Measurements from ENCODE around the gene TET1.

- TF ChIP-seq POLR2AphosphoS5 (IDR thresholded peaks at IDR 0.05), result peak in 2 of 3 donors; percentile 41 to 75
- TF ChIP-seq, protein P1, sequence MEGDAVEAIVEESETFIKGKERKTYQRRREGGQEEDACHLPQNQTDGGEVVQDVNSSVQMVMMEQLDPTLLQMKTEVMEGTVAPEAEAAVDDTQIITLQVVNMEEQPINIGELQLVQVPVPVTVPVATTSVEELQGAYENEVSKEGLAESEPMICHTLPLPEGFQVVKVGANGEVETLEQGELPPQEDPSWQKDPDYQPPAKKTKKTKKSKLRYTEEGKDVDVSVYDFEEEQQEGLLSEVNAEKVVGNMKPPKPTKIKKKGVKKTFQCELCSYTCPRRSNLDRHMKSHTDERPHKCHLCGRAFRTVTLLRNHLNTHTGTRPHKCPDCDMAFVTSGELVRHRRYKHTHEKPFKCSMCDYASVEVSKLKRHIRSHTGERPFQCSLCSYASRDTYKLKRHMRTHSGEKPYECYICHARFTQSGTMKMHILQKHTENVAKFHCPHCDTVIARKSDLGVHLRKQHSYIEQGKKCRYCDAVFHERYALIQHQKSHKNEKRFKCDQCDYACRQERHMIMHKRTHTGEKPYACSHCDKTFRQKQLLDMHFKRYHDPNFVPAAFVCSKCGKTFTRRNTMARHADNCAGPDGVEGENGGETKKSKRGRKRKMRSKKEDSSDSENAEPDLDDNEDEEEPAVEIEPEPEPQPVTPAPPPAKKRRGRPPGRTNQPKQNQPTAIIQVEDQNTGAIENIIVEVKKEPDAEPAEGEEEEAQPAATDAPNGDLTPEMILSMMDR (IDR thresholded peaks at IDR 0.05 in 8 of 11, conservative IDR thresholded peaks at IDR 0.05 in 3 of 11), result no peak
Observed at GRCh38 chr10:68600041-68600778, 40.1 kb downstream of the TET1 start.
